ENCODE results near the gene TEF. TPM values are rescaled to one million over a fixed set of nuclear protein-coding genes. Genes with fewer than 3 reads are reported as not detected.

TEF gene
- total and polyA plus RNA-seq, 9 of the 15 experiments (the other 6 are each of a cell fraction or from before 2014, with no cell fraction given): 0.04 to 3.1 (median 1.2) TPM

DNA sequence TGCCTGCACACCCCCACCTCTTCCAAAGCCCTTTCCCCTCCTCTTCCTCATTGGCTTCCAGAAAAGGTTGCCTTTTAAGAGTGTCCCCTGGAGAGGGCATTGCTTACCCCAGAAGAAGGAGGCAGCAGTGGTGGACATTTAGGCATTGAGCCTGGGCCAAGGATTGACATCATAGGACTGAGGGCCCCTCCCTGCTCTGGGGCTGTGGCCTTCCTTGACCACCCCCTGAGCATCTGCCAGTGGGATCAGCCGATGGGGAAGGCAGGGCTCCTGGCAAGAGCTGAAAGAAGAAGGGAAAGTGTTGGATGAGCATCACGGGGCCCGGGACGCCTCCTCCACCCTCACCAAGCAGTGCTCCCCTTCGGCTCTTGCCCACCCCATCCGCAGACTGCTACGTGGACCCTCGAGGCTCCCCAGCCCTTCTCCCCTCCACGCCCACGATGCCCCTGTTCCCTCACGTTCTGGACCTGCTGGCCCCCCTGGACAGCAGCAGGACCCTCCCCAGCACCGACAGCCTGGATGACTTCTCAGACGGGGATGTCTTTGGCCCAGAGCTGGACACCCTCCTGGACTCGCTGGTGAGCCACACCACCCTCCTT is 43.0 kb upstream of the TEF start (continued):
- TF ChIP-seq, protein P1, sequence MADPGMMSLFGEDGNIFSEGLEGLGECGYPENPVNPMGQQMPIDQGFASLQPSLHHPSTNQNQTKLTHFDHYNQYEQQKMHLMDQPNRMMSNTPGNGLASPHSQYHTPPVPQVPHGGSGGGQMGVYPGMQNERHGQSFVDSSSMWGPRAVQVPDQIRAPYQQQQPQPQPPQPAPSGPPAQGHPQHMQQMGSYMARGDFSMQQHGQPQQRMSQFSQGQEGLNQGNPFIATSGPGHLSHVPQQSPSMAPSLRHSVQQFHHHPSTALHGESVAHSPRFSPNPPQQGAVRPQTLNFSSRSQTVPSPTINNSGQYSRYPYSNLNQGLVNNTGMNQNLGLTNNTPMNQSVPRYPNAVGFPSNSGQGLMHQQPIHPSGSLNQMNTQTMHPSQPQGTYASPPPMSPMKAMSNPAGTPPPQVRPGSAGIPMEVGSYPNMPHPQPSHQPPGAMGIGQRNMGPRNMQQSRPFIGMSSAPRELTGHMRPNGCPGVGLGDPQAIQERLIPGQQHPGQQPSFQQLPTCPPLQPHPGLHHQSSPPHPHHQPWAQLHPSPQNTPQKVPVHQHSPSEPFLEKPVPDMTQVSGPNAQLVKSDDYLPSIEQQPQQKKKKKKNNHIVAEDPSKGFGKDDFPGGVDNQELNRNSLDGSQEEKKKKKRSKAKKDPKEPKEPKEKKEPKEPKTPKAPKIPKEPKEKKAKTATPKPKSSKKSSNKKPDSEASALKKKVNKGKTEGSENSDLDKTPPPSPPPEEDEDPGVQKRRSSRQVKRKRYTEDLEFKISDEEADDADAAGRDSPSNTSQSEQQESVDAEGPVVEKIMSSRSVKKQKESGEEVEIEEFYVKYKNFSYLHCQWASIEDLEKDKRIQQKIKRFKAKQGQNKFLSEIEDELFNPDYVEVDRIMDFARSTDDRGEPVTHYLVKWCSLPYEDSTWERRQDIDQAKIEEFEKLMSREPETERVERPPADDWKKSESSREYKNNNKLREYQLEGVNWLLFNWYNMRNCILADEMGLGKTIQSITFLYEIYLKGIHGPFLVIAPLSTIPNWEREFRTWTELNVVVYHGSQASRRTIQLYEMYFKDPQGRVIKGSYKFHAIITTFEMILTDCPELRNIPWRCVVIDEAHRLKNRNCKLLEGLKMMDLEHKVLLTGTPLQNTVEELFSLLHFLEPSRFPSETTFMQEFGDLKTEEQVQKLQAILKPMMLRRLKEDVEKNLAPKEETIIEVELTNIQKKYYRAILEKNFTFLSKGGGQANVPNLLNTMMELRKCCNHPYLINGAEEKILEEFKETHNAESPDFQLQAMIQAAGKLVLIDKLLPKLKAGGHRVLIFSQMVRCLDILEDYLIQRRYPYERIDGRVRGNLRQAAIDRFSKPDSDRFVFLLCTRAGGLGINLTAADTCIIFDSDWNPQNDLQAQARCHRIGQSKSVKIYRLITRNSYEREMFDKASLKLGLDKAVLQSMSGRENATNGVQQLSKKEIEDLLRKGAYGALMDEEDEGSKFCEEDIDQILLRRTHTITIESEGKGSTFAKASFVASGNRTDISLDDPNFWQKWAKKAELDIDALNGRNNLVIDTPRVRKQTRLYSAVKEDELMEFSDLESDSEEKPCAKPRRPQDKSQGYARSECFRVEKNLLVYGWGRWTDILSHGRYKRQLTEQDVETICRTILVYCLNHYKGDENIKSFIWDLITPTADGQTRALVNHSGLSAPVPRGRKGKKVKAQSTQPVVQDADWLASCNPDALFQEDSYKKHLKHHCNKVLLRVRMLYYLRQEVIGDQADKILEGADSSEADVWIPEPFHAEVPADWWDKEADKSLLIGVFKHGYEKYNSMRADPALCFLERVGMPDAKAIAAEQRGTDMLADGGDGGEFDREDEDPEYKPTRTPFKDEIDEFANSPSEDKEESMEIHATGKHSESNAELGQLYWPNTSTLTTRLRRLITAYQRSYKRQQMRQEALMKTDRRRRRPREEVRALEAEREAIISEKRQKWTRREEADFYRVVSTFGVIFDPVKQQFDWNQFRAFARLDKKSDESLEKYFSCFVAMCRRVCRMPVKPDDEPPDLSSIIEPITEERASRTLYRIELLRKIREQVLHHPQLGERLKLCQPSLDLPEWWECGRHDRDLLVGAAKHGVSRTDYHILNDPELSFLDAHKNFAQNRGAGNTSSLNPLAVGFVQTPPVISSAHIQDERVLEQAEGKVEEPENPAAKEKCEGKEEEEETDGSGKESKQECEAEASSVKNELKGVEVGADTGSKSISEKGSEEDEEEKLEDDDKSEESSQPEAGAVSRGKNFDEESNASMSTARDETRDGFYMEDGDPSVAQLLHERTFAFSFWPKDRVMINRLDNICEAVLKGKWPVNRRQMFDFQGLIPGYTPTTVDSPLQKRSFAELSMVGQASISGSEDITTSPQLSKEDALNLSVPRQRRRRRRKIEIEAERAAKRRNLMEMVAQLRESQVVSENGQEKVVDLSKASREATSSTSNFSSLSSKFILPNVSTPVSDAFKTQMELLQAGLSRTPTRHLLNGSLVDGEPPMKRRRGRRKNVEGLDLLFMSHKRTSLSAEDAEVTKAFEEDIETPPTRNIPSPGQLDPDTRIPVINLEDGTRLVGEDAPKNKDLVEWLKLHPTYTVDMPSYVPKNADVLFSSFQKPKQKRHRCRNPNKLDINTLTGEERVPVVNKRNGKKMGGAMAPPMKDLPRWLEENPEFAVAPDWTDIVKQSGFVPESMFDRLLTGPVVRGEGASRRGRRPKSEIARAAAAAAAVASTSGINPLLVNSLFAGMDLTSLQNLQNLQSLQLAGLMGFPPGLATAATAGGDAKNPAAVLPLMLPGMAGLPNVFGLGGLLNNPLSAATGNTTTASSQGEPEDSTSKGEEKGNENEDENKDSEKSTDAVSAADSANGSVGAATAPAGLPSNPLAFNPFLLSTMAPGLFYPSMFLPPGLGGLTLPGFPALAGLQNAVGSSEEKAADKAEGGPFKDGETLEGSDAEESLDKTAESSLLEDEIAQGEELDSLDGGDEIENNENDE (IDR thresholded peaks at IDR 0.05; ENCODE audit: low read depth, low read length): no peak
- TF ChIP-seq, protein P2, sequence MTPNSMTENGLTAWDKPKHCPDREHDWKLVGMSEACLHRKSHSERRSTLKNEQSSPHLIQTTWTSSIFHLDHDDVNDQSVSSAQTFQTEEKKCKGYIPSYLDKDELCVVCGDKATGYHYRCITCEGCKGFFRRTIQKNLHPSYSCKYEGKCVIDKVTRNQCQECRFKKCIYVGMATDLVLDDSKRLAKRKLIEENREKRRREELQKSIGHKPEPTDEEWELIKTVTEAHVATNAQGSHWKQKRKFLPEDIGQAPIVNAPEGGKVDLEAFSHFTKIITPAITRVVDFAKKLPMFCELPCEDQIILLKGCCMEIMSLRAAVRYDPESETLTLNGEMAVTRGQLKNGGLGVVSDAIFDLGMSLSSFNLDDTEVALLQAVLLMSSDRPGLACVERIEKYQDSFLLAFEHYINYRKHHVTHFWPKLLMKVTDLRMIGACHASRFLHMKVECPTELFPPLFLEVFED (CRISPR knock-in tag; conservative IDR thresholded peaks at IDR 0.05): no peak
- TF ChIP-seq, protein P3, sequence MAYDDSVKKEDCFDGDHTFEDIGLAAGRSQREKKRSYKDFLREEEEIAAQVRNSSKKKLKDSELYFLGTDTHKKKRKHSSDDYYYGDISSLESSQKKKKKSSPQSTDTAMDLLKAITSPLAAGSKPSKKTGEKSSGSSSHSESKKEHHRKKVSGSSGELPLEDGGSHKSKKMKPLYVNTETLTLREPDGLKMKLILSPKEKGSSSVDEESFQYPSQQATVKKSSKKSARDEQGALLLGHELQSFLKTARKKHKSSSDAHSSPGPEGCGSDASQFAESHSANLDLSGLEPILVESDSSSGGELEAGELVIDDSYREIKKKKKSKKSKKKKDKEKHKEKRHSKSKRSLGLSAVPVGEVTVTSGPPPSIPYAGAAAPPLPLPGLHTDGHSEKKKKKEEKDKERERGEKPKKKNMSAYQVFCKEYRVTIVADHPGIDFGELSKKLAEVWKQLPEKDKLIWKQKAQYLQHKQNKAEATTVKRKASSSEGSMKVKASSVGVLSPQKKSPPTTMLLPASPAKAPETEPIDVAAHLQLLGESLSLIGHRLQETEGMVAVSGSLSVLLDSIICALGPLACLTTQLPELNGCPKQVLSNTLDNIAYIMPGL (CRISPR knock-in tag; IDR thresholded peaks at IDR 0.05): no peak
